HEK293 (cell line): Measurements from ENCODE around the gene ZNG1B.
"Not testable (repeated sequence)": the region's sequence is repeated elsewhere in the genome, so short reads cannot be mapped to it uniquely, and the experiment has no call there.

Source experiments
- CTCF ChIA-PET: fragments of 350-600 bp; formaldehyde crosslinking; extraction: SDS; loops from one replicate; lab custom pipeline; 2021; ENCODE audit warnings: antibody characterized with exemption; lab: Yijun Ruan, JAX
- POLR2A ChIA-PET: fragments of 300-600 bp; formaldehyde crosslinking; extraction: SDS; loops from one replicate; lab custom pipeline; 2020; ENCODE audit warnings: antibody characterized with exemption, inconsistent platforms; lab: Yijun Ruan, JAX
- H3K27ac ChIP-seq: fragments of 200-500 bp; sonication (Bioruptor generic); 2 replicates; pipeline ENCODE4 v1.5.1; 2014; ENCODE audit warnings: low read depth, low read length, control low read depth, inconsistent platforms; ENCODE audit errors: extremely low read depth
- H3K36me3 ChIP-seq, 2 experiments: fragments of 200-500 bp in 1 of 2; sonication (Bioruptor generic) in 1 of 2; 1 replicate in 1 of 2; 2 replicates in 1 of 2; pipeline ENCODE4 v1.5.1; 2014 to 2017; ENCODE audit warnings: inconsistent platforms in 2 of 2, low read length in 2 of 2; ENCODE audit not compliant: control insufficient read depth in 2 of 2, insufficient read depth in 1 of 2
- H3K4me1 ChIP-seq: fragments of 200-500 bp; sonication (Bioruptor generic); 2 replicates; pipeline ENCODE4 v1.5.1; 2014; ENCODE audit warnings: mild to moderate bottlenecking, low read length, inconsistent platforms; ENCODE audit not compliant: control insufficient read depth, insufficient read depth
- H3K4me3 ChIP-seq: 2 replicates; pipeline ENCODE4 v1.5.1; 2011; ENCODE audit warnings: low read depth, mild to moderate bottlenecking, control low read depth, low read length, moderate library complexity
- H3K9me3 ChIP-seq: fragments of 200-500 bp; sonication (Bioruptor generic); 2 replicates; pipeline ENCODE4 v1.5.1; 2014; ENCODE audit warnings: low read depth, low read length, inconsistent platforms; ENCODE audit not compliant: control insufficient read depth, insufficient read depth
- ATF2 ChIP-seq: fragments of 450-650 bp; formaldehyde crosslinking; IDR thresholded peaks from 2 replicates; pipeline ENCODE4 v1.5.1; 2016; ENCODE audit warnings: missing biosample characterization, missing genetic modification characterization, low read depth
- CTCF ChIP-seq: fragments of 450-650 bp; formaldehyde crosslinking; IDR thresholded peaks from 2 replicates; pipeline ENCODE4 v1.5.1; 2016; ENCODE audit warnings: missing biosample characterization, missing genetic modification characterization
- IKZF3 ChIP-seq: fragments of 450-650 bp; IDR thresholded peaks from 2 replicates; pipeline ENCODE4 v1.5.0; 2018; ENCODE audit warnings: missing biosample characterization, mild to moderate bottlenecking, missing genetic modification characterization, moderate library complexity
- KLF1 ChIP-seq: fragments of 450-650 bp; formaldehyde crosslinking; IDR thresholded peaks from 2 replicates; pipeline ENCODE4 v1.5.1; 2016; ENCODE audit warnings: missing biosample characterization, missing genetic modification characterization
- KLF17 ChIP-seq: fragments of 450-650 bp; formaldehyde crosslinking; IDR thresholded peaks from 2 replicates; pipeline ENCODE4 v1.5.1; 2016; ENCODE audit warnings: missing biosample characterization, missing genetic modification characterization
- KLF9 ChIP-seq: fragments of 450-650 bp; formaldehyde crosslinking; IDR thresholded peaks from 2 replicates; pipeline ENCODE4 v1.5.1; 2016; ENCODE audit warnings: missing biosample characterization, missing genetic modification characterization, low read depth
- SCRT2 ChIP-seq: fragments of 450-650 bp; formaldehyde crosslinking; IDR thresholded peaks from 2 replicates; pipeline ENCODE4 v1.5.1; 2016; ENCODE audit warnings: missing biosample characterization, missing genetic modification characterization
- SETDB1 ChIP-seq: IDR thresholded peaks from one replicate; pipeline ENCODE4 v1.6.1; 2017; ENCODE audit warnings: mild to moderate bottlenecking, low read length, moderate library complexity, mixed read lengths; ENCODE audit not compliant: insufficient read length
- SP2 ChIP-seq: fragments of 450-650 bp; formaldehyde crosslinking; IDR thresholded peaks from 2 replicates; pipeline ENCODE4 v1.5.1; 2016; ENCODE audit warnings: missing biosample characterization, missing genetic modification characterization
- SP3 ChIP-seq: fragments of 450-650 bp; formaldehyde crosslinking; IDR thresholded peaks from 2 replicates; pipeline ENCODE4 v1.5.1; 2016; ENCODE audit warnings: missing biosample characterization, missing genetic modification characterization
- ZFP3 ChIP-seq: fragments of 450-650 bp; formaldehyde crosslinking; IDR thresholded peaks from 2 replicates; pipeline ENCODE4 v1.5.1; 2016; ENCODE audit warnings: low read depth, missing biosample characterization, missing genetic modification characterization
- ZNF133 ChIP-seq: fragments of 450-650 bp; formaldehyde crosslinking; IDR thresholded peaks from 2 replicates; pipeline ENCODE4 v1.5.1; 2016; ENCODE audit warnings: missing biosample characterization, missing genetic modification characterization
- ZNF2 ChIP-seq: fragments of 450-650 bp; formaldehyde crosslinking; IDR thresholded peaks from 2 replicates; pipeline ENCODE4 v1.5.1; 2016; ENCODE audit warnings: missing biosample characterization, missing genetic modification characterization
- ZNF335 ChIP-seq: fragments of 450-650 bp; formaldehyde crosslinking; conservative IDR thresholded peaks from 2 replicates; pipeline ENCODE4 v1.5.1; 2016; ENCODE audit warnings: missing biosample characterization, missing genetic modification characterization
- ZNF362 ChIP-seq: fragments of 450-650 bp; formaldehyde crosslinking; IDR thresholded peaks from 2 replicates; pipeline ENCODE4 v1.5.1; 2016; ENCODE audit warnings: missing biosample characterization, missing genetic modification characterization
- ZNF544 ChIP-seq: fragments of 450-650 bp; formaldehyde crosslinking; IDR thresholded peaks from 2 replicates; pipeline ENCODE4 v1.5.0; 2017; ENCODE audit warnings: missing biosample characterization, missing genetic modification characterization
- ZNF654 ChIP-seq: fragments of 450-650 bp; formaldehyde crosslinking; IDR thresholded peaks from 2 replicates; pipeline ENCODE4 v1.5.1; 2016; ENCODE audit warnings: low read depth, missing biosample characterization, missing genetic modification characterization
- ZNF692 ChIP-seq: fragments of 450-650 bp; formaldehyde crosslinking; IDR thresholded peaks from 2 replicates; pipeline ENCODE4 v1.5.1; 2016; ENCODE audit warnings: missing biosample characterization, missing genetic modification characterization
- ZNF843 ChIP-seq: fragments of 450-650 bp; formaldehyde crosslinking; IDR thresholded peaks from 2 replicates; pipeline ENCODE4 v1.5.1; 2016; ENCODE audit warnings: missing biosample characterization, missing genetic modification characterization

Gene ZNG1B

GRCh38 chr2:113437508-113438465, at the start of gene ZNG1B:
Gene ZNG1B, plus strand, starts transcription at chr2:113437691. Its CDS starts 178 bp downstream, at chr2:113437869.
- TF ChIP-seq ATF2 (tag by site-specific recombination) (peak; percentile 71), SP3 (tag by site-specific recombination) (peak; percentile 49), SCRT2 (tag by site-specific recombination) (peak; percentile 52), SP2 (tag by site-specific recombination) (peak; percentile 61), KLF9 (peak; percentile 42; the same call in 1 of the 2 replicates)
- H3K4me1 ChIP-seq, H3K27ac ChIP-seq, H3K9me3 ChIP-seq, H3K36me3 ChIP-seq, CTCF ChIA-PET, POLR2A ChIA-PET: not testable (repeated sequence)
- peak within 1 kb of the TSS; percentile 51 for H3K4me3 ChIP-seq

- POLR2A ChIA-PET = no interaction called here
- no peaks in the 10 kb centered on the region for H3K36me3 ChIP-seq
- H3K4me1 ChIP-seq = no peaks in the 10 kb centered on the region
- no peak overlapping the region for H3K27ac ChIP-seq
- 0 out of 2 replicates have a peak, but pooled peaks have one; percentile 34 for TF ChIP-seq ZNF2 (tag by site-specific recombination)
- no peak for TF ChIP-seq ZFP3 (tag by site-specific recombination)
- TF ChIP-seq ZNF843 (tag by site-specific recombination) = no peak
- no peak for TF ChIP-seq ZNF544
- peak; percentile 61 for TF ChIP-seq SETDB1
- TF ChIP-seq ZNF654 (tag by site-specific recombination) = peak; percentile 85
- TF ChIP-seq KLF17 = no peak
- TF ChIP-seq ZNF133 = no peak
- TF ChIP-seq ZNF692 = no peak
- no peak for TF ChIP-seq ZNF362
- no peak for TF ChIP-seq ZNF335
- TF ChIP-seq IKZF3 = peak; percentile 64
- TF ChIP-seq KLF1 (tag by site-specific recombination) = no peak
- peak; percentile 75 for TF ChIP-seq CTCF (tag by site-specific recombination)
- no peaks in the 10 kb centered on the region for H3K9me3 ChIP-seq
- CTCF ChIA-PET = interaction anchor here (0.6 to 3.6 kb wide), 53 partner anchors 9 to 770 kb away, joined by 3 to 77 read pairs (median 4); partner anchors contain the start of gene PSD4
- no peak overlapping the region for H3K4me3 ChIP-seq
Observed at GRCh38 chr2:113390124-113390849, 47.2 kb upstream of the ZNG1B start.
